Stimulated activated CD4-positive, alpha-beta T cell treated with anti-CD3 and anti-CD28 coated beads, Interleukin-12 subunit alpha, Interleukin-12 subunit beta, amount 100 ng/mL, for 4 hours (primary cell): ENCODE results near the gene LAIR1.
A peak's percentile ranks its signal among the peaks of the same experiment; 100 is the strongest.
"Not testable (repeated sequence)": the region's sequence is repeated elsewhere in the genome, so short reads cannot be mapped to it uniquely, and the experiment has no call there.

Experiments
- DNase-seq: peaks from one replicate; pipeline ENCODE4 v3.0.0-alpha.2; 2020

Gene LAIR1, protein sequence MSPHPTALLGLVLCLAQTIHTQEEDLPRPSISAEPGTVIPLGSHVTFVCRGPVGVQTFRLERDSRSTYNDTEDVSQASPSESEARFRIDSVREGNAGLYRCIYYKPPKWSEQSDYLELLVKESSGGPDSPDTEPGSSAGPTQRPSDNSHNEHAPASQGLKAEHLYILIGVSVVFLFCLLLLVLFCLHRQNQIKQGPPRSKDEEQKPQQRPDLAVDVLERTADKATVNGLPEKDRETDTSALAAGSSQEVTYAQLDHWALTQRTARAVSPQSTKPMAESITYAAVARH

DNA sequence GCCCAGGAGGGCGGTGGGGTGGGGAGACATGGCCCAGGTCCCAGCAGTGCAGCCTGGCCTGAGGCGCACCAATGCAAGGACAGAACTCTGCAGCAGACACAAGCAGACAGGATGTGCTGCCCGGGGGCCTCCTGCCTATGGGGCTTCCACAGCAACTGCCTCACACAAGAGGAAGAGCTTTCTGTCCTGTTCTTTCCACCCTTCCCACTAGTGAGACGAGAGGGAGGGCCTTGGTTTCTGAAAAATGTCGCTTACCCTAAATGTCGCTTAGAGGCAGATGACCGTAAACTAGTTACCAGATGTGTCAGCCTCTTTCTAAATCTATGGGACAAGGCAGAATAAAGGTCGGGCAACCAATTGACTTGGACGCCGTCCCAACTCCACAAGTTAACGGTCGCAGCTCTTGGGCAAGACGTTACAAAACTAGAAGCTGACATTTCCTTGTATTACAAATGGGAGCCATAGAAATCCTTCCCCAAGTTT is at the start of gene LAIR1:
Gene LAIR1 (minus strand): TSS at position 157 of the 483 bp plus-strand sequence. CDS start 127 bp downstream, at position 30.
- peak; percentile 38 for DNase-seq

DNA sequence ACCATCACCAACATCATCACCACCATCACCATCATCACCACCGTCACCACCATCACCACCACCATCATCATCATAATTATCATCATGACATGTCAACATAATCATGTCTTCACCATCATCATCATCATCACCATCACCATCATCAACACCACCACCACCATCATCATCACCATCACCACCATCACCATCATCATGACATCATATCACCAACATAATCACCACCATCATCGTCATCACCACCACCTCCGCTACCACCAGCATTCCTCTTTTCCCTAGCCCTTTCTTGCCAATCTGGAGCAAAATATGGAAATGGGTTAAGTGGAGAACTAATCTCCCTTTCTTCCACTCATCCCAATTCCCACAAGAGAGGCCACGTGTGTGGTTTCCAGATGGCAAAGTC is 49.4 kb upstream of the LAIR1 start:
- no peak for DNase-seq

DNA sequence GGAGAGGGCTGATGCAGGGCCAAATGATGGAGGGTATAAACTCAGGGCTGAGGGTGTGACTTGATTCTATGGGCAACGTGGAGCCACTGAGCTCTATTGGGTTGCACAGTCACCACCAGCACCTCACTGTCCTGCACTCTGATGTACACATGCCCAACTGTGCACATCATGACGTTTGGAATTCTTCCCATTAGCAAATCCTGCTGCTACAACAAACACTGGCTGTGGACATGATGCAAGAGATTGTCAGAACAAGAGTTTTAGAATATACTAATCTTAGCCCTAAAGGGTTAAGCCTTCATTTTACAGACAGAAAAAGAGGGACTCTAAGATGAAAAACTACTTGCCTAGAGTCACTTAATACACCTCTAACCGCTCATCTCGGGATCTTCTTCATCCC is 48.1 kb upstream of the LAIR1 start:
- no peak for DNase-seq

DNA sequence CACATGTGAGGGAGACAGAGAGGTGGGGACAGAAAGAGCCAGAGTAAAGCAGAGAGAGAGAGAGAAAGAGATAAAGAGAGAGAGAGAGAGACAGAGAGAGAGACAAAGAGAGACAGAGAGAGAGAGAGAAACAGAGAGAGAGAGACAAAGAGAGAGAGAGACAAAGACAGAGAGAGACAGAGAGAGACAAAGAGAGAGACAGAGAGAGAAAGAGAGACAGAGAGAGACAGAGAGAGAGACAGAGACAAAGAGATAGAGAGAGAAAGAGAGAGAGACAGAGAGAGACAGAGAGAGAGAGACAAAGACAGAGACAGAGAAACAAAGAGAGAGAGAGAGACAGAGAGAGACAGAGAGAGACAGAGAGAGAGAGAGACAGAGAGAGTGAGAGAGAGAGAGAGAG is 46.3 kb upstream of the LAIR1 start:
- no peak for DNase-seq

DNA sequence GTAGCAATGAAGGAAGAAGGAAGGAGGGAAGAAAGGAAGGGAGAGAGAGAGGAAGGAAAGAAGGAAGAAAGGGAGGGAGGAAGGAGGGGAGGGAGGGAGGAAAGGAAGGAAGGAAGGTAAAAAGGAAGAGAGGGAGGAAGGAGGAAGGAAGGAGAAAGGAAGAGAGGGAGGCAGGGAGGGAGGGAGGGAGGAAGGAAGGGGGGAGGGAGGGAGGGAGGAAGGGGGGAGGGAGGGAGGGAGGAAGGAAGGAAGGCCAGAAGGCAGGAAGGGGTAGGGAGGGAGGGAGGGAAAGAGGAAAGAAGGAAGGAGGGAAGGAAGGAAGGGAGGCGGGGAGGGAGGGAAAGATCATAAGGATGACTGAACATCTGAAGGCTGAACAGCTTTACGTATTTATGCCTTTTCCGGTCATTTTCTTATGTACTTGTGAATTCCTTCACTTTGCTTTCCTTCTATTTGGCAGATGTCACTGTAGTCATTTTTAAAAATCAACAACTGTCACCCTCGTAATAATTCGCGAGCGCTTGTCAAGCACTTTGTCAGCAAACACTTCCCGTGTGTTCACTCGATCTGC is 43.8 kb upstream of the LAIR1 start:
- DNase-seq, result no peak

DNA sequence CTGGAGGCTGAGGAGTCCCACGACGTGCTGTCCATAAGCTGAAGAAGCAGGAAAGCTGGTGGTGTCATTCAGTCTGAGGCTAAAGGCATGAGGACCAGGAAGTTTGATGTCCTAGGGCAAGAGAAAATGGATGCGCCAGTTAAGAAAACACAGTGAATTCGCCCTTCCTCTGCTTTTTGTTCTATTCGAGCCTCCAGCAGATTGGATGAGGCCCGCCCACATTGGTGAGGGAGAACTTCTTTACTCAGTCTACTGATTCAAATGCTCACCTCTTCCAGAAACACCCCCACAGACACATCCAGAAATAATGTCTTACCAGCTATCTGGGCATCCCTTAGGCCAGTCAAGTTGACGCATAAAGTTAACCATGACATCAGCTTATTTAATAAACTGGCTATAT is 43.0 kb upstream of the LAIR1 start:
- DNase-seq, result no peak

DNA sequence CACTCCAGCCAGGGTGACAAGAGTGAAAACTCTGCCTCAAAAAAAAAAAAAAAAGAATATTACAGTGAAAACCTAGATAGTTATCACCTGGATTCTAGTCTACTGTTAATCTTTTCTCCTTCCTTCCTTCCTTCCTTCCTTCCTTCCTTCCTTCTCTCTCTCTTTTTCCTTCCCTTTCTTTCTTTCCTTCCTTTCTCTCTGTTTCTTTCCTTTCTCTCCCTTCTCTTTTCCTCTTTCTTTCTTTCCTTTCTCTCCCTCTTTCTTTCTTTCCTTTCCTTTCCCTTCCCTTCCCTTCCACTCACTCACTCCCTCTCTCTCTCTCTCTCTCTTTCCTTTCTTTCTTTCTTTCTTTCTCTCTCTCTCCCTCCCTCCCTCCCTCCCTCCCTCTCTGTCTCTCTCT is 40.9 kb upstream of the LAIR1 start:
- no peak for DNase-seq

DNA sequence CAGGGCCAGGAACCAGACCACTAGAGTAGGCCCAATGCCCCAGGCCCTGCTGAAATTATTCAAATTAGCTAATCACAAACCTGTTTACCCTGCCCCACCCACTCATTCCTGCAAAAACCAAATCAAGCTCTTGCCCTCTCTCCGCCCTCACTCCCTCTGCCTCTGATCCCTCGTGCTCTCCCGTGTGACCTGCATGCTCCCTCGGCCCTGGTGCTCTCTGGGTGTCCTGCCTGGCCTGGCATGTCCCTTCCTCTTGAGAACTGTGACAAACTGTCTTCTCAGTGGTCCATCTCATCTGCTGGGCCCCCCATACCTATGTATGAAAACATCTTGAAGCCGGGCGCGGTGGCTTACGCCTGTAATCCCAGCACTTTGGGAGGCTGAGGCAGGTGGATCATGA is 38.3 kb upstream of the LAIR1 start:
- DNase-seq, result no peak

DNA sequence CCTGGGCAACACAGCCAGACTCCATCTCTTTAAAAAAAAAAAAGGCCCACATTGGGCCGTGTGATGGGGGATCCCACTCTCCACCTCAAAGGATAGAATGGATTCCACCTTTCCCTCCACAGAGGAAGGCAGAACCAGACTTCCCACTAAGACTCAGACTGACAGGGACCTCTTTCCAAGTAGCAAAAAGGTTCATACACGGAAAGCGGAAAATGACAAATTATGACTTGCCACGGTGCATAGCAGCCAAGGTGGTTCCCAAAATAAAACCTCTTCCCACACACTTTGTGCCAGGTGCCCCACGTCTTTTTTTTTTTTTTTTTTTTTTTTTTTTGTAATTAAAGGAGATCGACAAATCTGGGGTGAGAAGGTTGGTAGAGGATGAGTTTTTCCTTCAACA is 36.2 kb upstream of the LAIR1 start:
- no peak for DNase-seq

DNA sequence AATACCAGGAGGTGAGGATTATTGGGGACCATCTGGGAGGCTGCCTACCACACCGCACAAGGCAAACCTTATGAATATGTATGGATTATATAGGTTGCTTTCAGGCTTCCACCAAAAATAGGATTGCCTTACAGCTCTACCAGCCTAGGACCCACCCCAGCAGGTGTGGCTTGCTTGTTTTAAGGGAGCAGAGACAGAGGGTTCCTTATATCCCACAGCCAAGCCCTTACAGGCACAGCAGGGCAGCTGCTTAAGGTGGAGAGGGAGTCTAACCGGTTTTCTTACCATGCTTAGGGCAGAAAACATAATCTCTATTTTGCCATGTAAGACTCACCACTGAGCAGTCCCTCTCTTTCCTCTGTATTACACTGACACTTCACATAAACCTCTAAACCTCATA is 34.5 kb upstream of the LAIR1 start:
- no peak for DNase-seq

DNA sequence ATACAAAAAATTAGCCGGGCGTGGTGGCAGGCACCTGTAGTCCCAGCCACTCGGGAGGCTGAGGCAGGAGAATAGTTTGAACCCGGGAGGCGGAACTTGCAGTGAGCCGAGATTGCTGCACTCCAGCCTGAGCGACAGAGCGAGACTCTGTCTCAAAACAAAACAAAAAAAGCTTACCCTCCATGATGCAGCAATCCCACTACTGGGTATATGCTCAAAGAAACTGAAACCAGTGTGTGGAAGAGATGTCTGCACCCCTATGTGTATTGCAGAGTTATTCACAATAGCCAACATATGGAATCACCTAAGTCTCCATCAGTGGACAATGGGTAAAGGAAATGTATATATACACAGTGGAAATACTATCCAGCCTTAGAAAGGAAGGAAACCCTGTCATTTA is 31.0 kb upstream of the LAIR1 start:
- DNase-seq, result no peak

DNA sequence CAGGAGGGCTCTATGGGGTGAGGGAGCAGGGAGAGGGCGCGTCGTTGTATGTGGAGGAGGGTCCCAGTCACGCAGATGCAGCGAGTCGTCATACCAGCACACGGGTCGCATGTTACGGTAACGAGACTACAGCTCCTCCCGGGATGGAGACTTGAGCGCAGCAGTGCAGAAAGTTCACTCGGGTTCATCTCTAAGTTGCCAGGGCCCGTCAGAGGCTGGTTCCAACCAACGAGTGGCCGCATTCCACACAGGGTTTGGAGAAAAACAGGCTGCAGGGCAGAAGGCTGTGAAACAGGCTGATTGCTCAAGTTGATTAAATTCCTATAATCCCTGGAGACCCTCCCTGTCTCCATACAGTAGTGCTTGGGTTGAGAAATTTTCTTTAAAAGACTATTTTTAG is 28.6 kb upstream of the LAIR1 start:
- DNase-seq, result no peak

DNA sequence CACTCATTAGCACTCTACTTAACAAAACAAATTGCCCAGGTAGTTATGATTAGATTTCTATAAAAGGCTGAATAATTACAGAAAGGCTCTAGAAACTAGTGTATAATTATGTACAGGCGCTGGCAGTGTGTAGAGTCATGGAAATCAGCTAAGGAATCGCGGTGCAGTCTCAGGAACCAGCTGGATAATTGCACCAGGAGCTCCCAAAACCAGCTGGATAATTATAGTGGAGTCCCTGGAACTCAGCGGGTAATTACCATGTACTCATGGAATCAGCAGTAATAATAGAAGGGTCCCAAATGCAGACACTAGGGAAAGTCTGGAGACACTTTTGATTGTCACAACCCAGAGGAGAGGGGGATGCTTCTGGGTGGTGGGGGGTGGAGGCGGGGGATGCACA is 27.4 kb upstream of the LAIR1 start:
- no peak for DNase-seq

DNA sequence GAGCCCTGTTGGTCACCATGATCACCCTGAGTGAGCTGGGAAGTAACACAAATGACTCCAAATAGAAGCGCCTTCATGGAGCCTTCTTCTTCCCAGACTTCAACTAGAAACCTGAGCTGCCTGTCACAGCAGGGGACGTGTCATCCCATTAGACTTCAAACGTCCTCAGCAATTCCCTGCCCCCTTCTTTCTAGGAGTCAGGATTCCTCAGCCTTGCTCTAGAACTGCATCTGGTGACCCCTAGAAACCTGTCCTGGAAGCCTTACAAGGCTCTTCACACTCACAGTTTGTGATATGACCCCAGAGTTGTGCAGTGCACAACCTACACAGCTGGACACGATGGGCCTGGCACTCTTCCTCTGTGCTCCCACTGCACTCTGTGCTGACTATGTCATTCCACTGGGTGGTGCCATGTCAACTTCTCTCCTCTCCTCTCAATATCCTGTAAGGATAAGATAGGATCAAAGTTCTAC is 26.9 kb upstream of the LAIR1 start:
- no peak for DNase-seq

DNA sequence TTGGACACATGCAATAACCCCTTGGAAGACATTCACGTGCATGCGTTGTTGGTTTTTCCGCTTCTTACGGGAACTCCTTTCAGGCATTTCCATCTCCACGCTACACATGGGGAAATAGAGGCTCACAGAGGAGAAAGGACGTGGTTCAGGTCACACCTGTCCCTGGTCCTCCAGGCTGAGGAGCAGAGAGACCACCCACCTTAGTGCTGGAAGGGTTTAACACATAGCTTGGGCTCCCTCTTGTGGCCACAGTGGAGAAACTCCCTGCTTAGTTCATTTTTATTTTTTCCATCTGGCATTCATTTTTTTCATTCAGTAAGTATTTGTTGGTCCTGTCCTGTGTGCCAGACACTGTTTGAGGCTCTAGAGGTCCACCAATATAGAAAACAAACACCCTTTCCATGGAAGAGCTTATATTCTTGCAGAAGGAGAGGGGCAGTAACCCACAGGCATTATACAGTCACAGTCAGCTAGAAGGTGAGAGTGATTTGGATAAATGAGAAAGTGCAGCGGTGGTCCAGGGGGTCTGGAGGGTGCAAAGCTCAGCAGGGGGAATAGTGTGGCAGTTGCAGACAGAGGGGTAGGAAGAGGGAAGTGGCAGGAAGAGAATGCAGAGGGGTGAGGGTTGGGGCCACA is 26.3 kb upstream of the LAIR1 start:
- DNase-seq, result peak; percentile 52

DNA sequence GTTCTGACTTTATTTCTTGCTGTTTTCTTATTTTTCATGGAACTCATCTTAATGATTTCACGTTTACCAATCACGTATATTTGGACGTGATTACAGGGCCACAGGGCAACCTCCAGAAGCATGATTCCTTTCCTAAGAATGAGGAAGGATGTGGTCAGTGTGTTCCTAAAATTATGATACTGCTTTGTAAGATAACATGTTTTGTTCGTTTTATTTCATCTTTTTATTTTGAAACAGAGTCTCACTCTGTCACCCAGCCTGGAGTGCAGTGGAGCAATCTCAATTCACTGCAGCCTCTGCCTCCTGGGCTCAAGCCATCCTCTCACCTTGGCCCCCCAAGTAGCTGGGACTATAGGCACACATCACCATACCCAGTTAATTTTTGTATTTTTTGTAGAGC is 24.8 kb upstream of the LAIR1 start:
- no peak for DNase-seq

DNA sequence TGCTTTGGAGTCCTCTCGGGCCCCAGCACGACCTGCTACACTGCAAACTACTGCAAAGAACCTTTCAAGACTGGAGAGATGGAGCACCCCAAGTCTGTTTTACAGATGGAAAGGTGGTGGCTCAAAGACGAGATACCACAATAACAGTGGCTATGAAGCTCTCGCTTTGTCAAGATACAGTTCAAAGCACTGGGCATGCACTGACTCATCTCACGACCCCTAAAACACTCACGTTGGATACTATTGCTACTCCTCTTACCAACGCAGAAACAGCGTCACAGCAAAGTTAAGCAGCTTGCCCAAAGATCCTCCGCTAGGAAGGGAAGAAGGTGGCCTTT is 24.0 kb upstream of the LAIR1 start:
- no peak for DNase-seq

DNA sequence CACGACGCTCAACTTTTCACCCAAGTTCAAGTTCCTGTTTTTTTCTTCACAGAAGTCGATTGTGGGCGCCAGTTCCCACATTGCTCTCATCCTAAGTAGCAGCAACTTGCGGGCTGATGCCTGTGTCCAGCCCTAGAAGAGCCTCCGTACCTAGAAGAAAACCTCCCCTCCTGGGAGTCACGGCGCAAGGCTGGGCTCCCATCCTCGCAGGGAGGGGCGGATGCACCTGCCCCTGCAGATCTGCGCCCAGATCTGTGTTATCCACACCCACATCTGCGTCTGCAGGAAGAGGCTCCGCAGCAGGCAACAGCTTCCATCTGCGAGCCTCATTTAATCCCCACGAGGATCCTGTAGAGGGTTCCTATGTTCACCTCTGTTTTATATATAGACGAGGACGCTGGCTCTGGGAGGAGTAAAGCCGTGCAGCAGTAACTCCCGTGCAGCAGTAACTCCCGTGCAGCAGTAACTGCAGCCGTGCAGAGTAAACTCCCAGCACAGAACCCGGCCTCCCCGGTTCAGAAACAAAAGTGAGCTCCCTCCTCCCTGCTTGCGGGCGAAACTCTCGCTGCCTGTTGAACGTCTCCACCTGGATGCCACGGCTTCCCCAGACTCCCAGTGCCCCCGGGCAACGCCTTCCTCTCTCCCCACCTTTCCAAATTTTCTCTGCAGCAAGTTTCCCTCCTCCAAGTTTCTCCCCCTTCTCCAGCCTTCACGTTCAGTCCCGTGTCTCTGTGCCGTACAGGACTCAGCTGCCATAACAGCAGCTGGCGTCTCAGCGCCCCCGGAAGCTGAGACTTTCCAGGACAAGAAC is 23.5 kb upstream of the LAIR1 start:
- DNase-seq, result peak; percentile 23

DNA sequence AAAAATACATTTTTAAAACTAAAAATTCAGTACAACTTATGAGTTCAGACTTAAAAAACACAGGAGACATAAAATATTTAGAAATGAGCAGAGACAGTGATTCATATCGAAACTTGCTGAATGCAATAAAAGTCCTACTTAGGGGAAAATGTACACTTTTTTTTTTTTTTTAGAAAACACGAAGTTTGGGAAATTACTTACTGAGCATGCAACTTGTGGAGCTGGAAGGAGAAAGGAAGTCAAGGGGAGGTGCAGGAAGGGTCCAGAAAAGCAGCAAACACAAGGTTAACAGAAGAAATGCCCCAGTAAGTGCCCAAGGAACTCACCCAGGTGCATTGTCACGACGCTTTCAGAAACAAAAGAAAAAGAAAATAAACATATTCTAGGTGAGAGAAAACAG is 18.6 kb upstream of the LAIR1 start:
- DNase-seq, result no peak

DNA sequence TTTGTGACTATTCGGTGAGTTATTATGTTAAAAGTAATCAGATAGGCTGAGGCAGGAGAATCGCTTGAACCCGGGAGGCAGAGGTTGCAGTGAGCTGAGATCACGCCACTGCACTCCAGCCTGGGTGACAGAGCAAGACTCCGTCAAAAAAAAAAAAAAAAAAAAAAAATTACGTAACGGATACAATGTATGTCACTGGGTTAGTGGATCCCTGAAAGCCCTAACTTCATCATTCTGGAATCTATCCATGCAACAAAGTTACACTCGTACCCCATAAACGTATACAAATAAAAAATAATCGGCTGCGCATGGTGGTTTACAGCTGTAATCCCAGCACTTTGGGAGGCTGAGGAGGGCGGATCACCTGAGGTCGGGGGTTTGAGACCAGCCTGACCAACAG is 17.3 kb upstream of the LAIR1 start:
- not testable (repeated sequence) for DNase-seq

DNA sequence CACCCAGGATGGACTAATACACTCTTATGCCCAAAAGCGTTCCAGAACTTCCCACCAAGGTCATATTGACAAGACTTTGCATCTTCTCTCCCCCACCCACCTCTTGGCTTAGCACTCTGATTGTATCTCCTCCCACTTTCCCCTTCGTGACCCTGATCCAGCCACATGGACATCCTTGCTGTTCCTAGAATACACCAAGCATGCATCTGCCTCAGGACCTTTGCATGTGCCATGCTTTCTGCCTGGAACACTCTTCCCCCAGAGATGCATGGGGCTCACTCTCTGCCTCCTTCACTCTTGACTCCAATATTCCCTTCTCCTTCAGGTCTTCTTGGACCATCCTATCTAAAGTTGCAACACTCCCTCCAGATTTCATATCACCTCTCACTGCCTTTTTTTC is 16.2 kb upstream of the LAIR1 start:
- DNase-seq, result no peak

DNA sequence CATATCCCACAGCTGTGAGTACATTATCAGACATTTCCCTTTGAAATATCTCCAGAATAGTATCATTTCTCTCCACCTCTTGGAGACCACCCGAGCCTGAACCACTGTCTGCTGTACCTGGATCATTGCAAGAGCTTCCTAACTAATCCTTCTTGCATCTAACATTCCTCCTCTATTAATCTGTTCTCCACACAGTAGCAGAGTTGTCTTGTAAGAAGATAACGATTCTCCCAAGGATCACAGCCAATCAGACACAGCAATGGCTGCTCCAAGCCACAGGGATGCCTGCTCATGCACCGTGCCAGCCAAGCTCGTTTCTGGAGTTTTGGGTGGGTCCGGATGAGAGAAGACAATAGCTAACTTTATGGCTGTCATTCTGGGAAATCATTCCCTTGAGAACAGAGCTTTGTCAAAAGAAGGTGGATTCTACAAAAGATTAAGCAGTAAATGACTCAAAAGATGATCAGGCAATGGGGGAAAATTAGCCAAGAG is 14.5 kb upstream of the LAIR1 start:
- no peak for DNase-seq

DNA sequence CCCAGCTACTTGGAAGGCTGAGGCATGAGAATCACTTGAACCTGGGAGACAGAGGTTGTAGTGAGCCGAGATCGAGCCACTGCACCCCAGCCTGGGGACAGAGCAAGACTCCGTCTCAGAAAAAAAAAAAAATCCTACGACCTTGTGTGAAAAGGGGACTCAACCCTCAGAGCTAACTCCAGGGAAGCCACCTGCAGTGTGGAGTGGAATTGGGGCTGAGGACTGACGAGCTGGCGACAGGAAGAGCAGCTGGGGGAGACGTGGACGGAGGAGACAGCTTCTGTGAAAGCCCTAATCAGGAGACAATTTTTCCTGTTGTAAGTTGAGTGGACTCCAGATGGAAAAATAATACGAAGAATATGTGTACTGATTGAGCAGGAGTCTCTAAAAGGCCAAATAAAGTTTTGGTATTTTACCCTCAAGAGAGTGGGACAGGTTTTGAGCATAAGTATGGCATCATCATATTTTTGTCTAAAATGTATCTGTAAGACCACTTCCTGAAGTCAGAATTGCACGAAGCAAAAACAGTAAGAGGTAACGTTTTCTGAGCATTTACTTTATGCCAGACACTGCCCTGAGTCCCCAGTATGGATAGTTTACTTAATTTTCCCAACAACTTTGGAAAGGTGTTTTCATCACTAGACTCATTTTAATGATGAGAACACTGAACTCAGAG is 12.0 kb upstream of the LAIR1 start:
- DNase-seq, result no peak
